ENCODE data around the gene DPP6.

GRCh38 chr7:154644366-154644765, 592.2 kb downstream of the DPP6 start:
- TF ChIP-seq CTCF (IDR thresholded peaks at IDR 0.05; ENCODE audit: insufficient read depth, low read depth, low read length) (no peak), EZH2 (IDR thresholded peaks at IDR 0.05; ENCODE audit: insufficient read depth, low read length) (no peak)
